Stimulated activated CD4-positive, alpha-beta T cell treated with anti-CD3 and anti-CD28 coated beads, Interleukin-12 subunit alpha, Interleukin-12 subunit beta, amount 100 ng/mL, for 48 hours (primary cell): ENCODE data around the gene RABGAP1L.

Source experiments
- DNase-seq, 3 donors: peaks; one replicate each; pipeline ENCODE4 v3.0.0-alpha.2; 2020; ENCODE audit warnings: low read depth in 2 of 3, low spot score in 1 of 3

The RABGAP1L gene

GRCh38 chr1:174743654-174744561 lies 584.6 kb downstream of the RABGAP1L start:
- DNase-seq: no peak

- no peak for DNase-seq
Measured at GRCh38 chr1:174744886-174745285, 585.6 kb downstream of the RABGAP1L start.

GRCh38 chr1:174746024-174746808 lies 586.9 kb downstream of the RABGAP1L start:
- DNase-seq: no peak

- DNase-seq: no peak
Measured at GRCh38 chr1:174747613-174748012, 588.3 kb downstream of the RABGAP1L start.

- no peak for DNase-seq
Measured at GRCh38 chr1:174748586-174748985, 589.3 kb downstream of the RABGAP1L start.

GRCh38 chr1:174753131-174753530 lies 593.8 kb downstream of the RABGAP1L start:
- DNase-seq: no peak

GRCh38 chr1:174761335-174761734 lies 602.0 kb downstream of the RABGAP1L start:
- DNase-seq: no peak

GRCh38 chr1:174761901-174762585 lies 602.7 kb downstream of the RABGAP1L start:
- no peak for DNase-seq

GRCh38 chr1:174764191-174764590 lies 604.9 kb downstream of the RABGAP1L start:
- no peak for DNase-seq

- DNase-seq: no peak
Measured at GRCh38 chr1:174766727-174767126, 607.4 kb downstream of the RABGAP1L start.

- no peak for DNase-seq
Measured at GRCh38 chr1:174768516-174768915, 609.2 kb downstream of the RABGAP1L start.

GRCh38 chr1:174768949-174769348 lies 609.6 kb downstream of the RABGAP1L start:
- DNase-seq: no peak

GRCh38 chr1:174769961-174770549 lies 610.7 kb downstream of the RABGAP1L start:
- no peak for DNase-seq

- no peak for DNase-seq
Measured at GRCh38 chr1:174775621-174776020, 616.3 kb downstream of the RABGAP1L start.

GRCh38 chr1:174777262-174777661 lies 617.9 kb downstream of the RABGAP1L start:
- DNase-seq: no peak

GRCh38 chr1:174785510-174785909 lies 626.2 kb downstream of the RABGAP1L start:
- DNase-seq: no peak

- DNase-seq: no peak
Measured at GRCh38 chr1:174786358-174786757, 627.0 kb downstream of the RABGAP1L start.

GRCh38 chr1:174786760-174787159 lies 627.4 kb downstream of the RABGAP1L start:
- no peak for DNase-seq

GRCh38 chr1:174788981-174789380 lies 629.7 kb downstream of the RABGAP1L start:
- no peak for DNase-seq

GRCh38 chr1:174789399-174789798 lies 630.1 kb downstream of the RABGAP1L start:
- no peak for DNase-seq

GRCh38 chr1:174791863-174792262 lies 632.5 kb downstream of the RABGAP1L start:
- no peak for DNase-seq
